H1 (cell line): Measurements from ENCODE around the gene ALG9. TPM values are rescaled to one million over a fixed set of nuclear protein-coding genes. Genes with fewer than 3 reads are reported as not detected.

ENCODE experiments used
- ASH2L ChIP-seq: fragments of 200-600, 300-600 bp; sonication (generic); IDR thresholded peaks from one replicate; pipeline ENCODE4 v1.7.1; 2017; ENCODE audit warnings: low read length
- CHD7 ChIP-seq: fragments of 300-600 bp; sonication (generic); IDR thresholded peaks from 2 replicates; pipeline ENCODE4 v1.7.1; 2012; ENCODE audit warnings: low read length, moderate library complexity, mild to moderate bottlenecking, inconsistent platforms; ENCODE audit not compliant: insufficient replicate concordance
- EGR1 ChIP-seq: IDR thresholded peaks from 2 replicates; pipeline ENCODE4 v1.6.1; 2011; ENCODE audit warnings: low read depth, low read length, borderline replicate concordance
- HDAC6 ChIP-seq: IDR thresholded peaks from one replicate; pipeline ENCODE4 v1.7.1; 2012; ENCODE audit warnings: low read depth, mild to moderate bottlenecking, inconsistent platforms, low read length, moderate library complexity
- NANOG ChIP-seq: IDR thresholded peaks from 2 replicates; pipeline ENCODE4 v1.6.1; 2011; ENCODE audit warnings: low read length, low read depth, mild to moderate bottlenecking, inconsistent platforms; ENCODE audit not compliant: insufficient read depth, poor library complexity, severe bottlenecking
- POU5F1 ChIP-seq: IDR thresholded peaks from 2 replicates; pipeline ENCODE4 v1.6.1; 2011; ENCODE audit warnings: low read depth, mild to moderate bottlenecking, low read length, moderate library complexity
- TBP ChIP-seq: IDR thresholded peaks from 2 replicates; pipeline ENCODE4 v1.6.1; 2011; ENCODE audit warnings: low read depth, low read length, improper control_type of control experiment
- polyA plus RNA-seq, 7 experiments: library from polyadenylated mRNA; depleted of rRNA in 3 of 7; stranded (reverse) in 5 of 7; unstranded in 2 of 7; fragments of >200 nt in 5 of 7; fragments of 200-250 nt in 2 of 7; gene quantifications; 1 replicate in 5 of 7; 2 replicates in 1 of 7; 4 replicates in 1 of 7; pipeline versions ENCODE4 v1.2.1 to v1.2.3, GENCODE V29; 2011 to 2013; ENCODE audit warnings: missing spikeins in 2 of 7, mixed read lengths in 2 of 7
- total RNA-seq: library from RNA; stranded (reverse); fragmentation: NEBNext Ultra II Directional; extraction: Animal tissue kit (Norgen Biotek cat#: 25700); gene quantifications from 2 replicates; pipeline ENCODE4 v1.2.1, GENCODE V29; 2021

The ALG9 gene
- total and polyA plus RNA-seq, 2 of the 8 experiments (the other 6 are each of a cell fraction or from before 2014, with no cell fraction given), result 23.5 to 24.5 TPM

- no peak for TF ChIP-seq CHD7
- no peak for TF ChIP-seq HDAC6
- TF ChIP-seq NANOG, result peak; percentile 78
- TF ChIP-seq ASH2L, result no peak
- no peak for TF ChIP-seq POU5F1
- TF ChIP-seq EGR1, result peak; percentile 79
- no peak for TF ChIP-seq TBP
Measured at GRCh38 chr11:111765320-111765983, 105.9 kb downstream of the ALG9 start (continued).
